Psoas muscle (tissue), 8 donors: Measurements from ENCODE around the gene PLBD2. TPM values are rescaled to one million over a fixed set of nuclear protein-coding genes. Genes with fewer than 3 reads are reported as not detected.

Experiments
- ATAC-seq, 4 donors: fragments of 200-7000 bp; cut with Tn5 transposase; one replicate each; pipeline ENCODE4 v1.9.1; 2020; ENCODE audit warnings: moderate library complexity in 3 of 4, mild to moderate bottlenecking in 2 of 4
- DNase-seq, 2 donors: peaks; one replicate each; pipeline ENCODE4 v3.0.0-alpha.2; 2020
- H3K27ac ChIP-seq: fragments of 200-600 bp; one replicate; pipeline ENCODE4 v1.8.0; 2022
- H3K27me3 ChIP-seq, 3 donors: fragments of 200-600 bp in 1 of 3; one replicate each; pipeline versions ENCODE4 v1.6.1 to v1.8.0; 2013 to 2022; ENCODE audit warnings: low read length in 2 of 3, mild to moderate bottlenecking in 2 of 3, moderate library complexity in 1 of 3; ENCODE audit not compliant: insufficient read depth in 3 of 3
- H3K36me3 ChIP-seq, 2 donors: fragments of 200-600 bp in 1 of 2; one replicate each; pipeline versions ENCODE4 v1.6.1 to v1.8.0; 2013 to 2022; ENCODE audit warnings: low read depth in 1 of 2, mild to moderate bottlenecking in 1 of 2, moderate library complexity in 1 of 2; ENCODE audit not compliant: insufficient read depth in 1 of 2
- H3K4me1 ChIP-seq: fragments of 200-600 bp; one replicate; pipeline ENCODE4 v1.8.0; 2022
- H3K4me3 ChIP-seq: fragments of 200-600 bp; one replicate; pipeline ENCODE4 v1.8.0; 2022; ENCODE audit warnings: mild to moderate bottlenecking
- H3K9me3 ChIP-seq: fragments of 200-600 bp; one replicate; pipeline ENCODE4 v1.8.0; 2022
- CTCF ChIP-seq: fragments of 200-600 bp; IDR thresholded peaks from one replicate; pipeline ENCODE4 v1.8.0; 2022; ENCODE audit warnings: antibody characterized with exemption
- WGBS, 3 donors: extraction: QIAGEN DNeasy Blood & Tissue Kit; methylation state at CpG; one replicate each; pipeline versions ENCODE4 v1.1.6 to v1.1.7; 2013; 5-methylcytosine and 5-hydroxymethylcytosine counted together
- intact Hi-C, 2 donors: fragments of 100-400 bp; cut with DNase I; formaldehyde crosslinking; loops; one replicate each; pipeline versions ENCODE4 v1.11.0 to v1.14.2; 2022
- polyA plus RNA-seq, 3 donors: library from polyadenylated mRNA; stranded (reverse); fragments of 200-250 nt; gene quantifications; one replicate each; pipeline ENCODE4 v1.2.3, GENCODE V29; 2013
- total RNA-seq, 4 donors: library from RNA; stranded (reverse); fragmentation: NEBNext Ultra II Directional in 2 of 4; extraction: Animal tissue kit (Norgen Biotek cat#: 25700) in 2 of 4; gene quantifications; one replicate each; pipeline versions ENCODE4 v1.2.1 to v1.2.4, GENCODE V29; 2021 to 2023
- donor health status: healthy with polysubstance abuse.
- donor health status: DM: no; HTN: no; CAD: no; lungs with moderate emphysema.
- donor health status: Bipolar disorder and iron deficiency.
- donor health status: healthy.
- donor health status: DM: yes; HTN: yes; CAD: no.
- donor health status: DM: no; HTN: no; CAD: no.
- donor health status: DM: no; HTN: no; CAD: no.
- donor health status: DM: yes; HTN: yes; CAD: no.

PLBD2 gene
- total and polyA plus RNA-seq, 7 donors, result 5.2 to 21.4 (median 15.7) TPM

GRCh38 chr12:113339540-113339939, 18.8 kb upstream of the PLBD2 start:
- WGBS, 3 donors, result 96 to 97% (median 97%) methylated on average over 5 of the region's 5 CpGs
- intact Hi-C loops, result no loop called here
- ATAC-seq, result no peak

GRCh38 chr12:113340061-113340460, 18.3 kb upstream of the PLBD2 start:
- H3K9me3 ChIP-seq, result no peaks in the 10 kb centered on the region

More at GRCh38 chr12:113339540-113339939, 18.8 kb upstream of the PLBD2 start:
- no peak for TF ChIP-seq CTCF
- Histone ChIP-seq H3K4me1 (peaks cover 4% of the 10 kb centered on the region), H3K4me3 (no peak overlapping the region), H3K9me3 (no peaks in the 10 kb centered on the region), H3K36me3 (no peaks in the 10 kb centered on the region), H3K27ac (no peak overlapping the region), H3K27me3 (no peaks in the 10 kb centered on the region)
- DNase-seq, result no peak

GRCh38 chr12:113341535-113341934, 16.9 kb upstream of the PLBD2 start:
- no peak for DNase-seq
- H3K4me1 ChIP-seq, result no peaks in the 10 kb centered on the region

More at GRCh38 chr12:113340061-113340460, 18.3 kb upstream of the PLBD2 start:
- Histone ChIP-seq H3K27me3 (no peaks in the 10 kb centered on the region), H3K36me3 (no peaks in the 10 kb centered on the region), H3K4me1 (peaks cover 4% of the 10 kb centered on the region), H3K27ac (no peak overlapping the region), H3K4me3 (no peak overlapping the region)
- ATAC-seq (no peak), DNase-seq (no peak)
- no peak for TF ChIP-seq CTCF
- intact Hi-C loops, result no loop called here
- WGBS, 3 donors, result 79 to 80% (median 80%) methylated on average over 3 of the region's 3 CpGs

GRCh38 chr12:113345318-113345717, 13.1 kb upstream of the PLBD2 start:
- intact Hi-C loops, result no loop called here
- ATAC-seq (no peak), DNase-seq (no peak)
- TF ChIP-seq CTCF, result no peak
- Histone ChIP-seq H3K4me1 (no peaks in the 10 kb centered on the region), H3K27me3 (no peaks in the 10 kb centered on the region), H3K27ac (no peak overlapping the region), H3K4me3 (no peak overlapping the region), H3K9me3 (no peaks in the 10 kb centered on the region), H3K36me3 (no peaks in the 10 kb centered on the region)
- 94 to 96% (median 95%) methylated on average over 6 of the region's 6 CpGs for WGBS, 3 donors

More at GRCh38 chr12:113341535-113341934, 16.9 kb upstream of the PLBD2 start:
- TF ChIP-seq CTCF, result no peak
- H3K4me3 ChIP-seq, result no peak overlapping the region
- ATAC-seq, result no peak
- no peaks in the 10 kb centered on the region for H3K9me3 ChIP-seq
- WGBS, 3 donors, result 85 to 91% (median 88%) methylated on average over 6 of the region's 6 CpGs
- H3K27me3 ChIP-seq, result no peaks in the 10 kb centered on the region
- no peaks in the 10 kb centered on the region for H3K36me3 ChIP-seq
- intact Hi-C loops, result no loop called here
- no peak overlapping the region for H3K27ac ChIP-seq

GRCh38 chr12:113346353-113346752, 12.0 kb upstream of the PLBD2 start:
- H3K4me1 ChIP-seq, result no peaks in the 10 kb centered on the region
- WGBS, 3 donors, result 81 to 91% (median 86%) methylated on average over 5 of the region's 5 CpGs
- ATAC-seq, result no peak
- H3K4me3 ChIP-seq, result no peak overlapping the region
- no peaks in the 10 kb centered on the region for H3K36me3 ChIP-seq
- DNase-seq, result no peak
- intact Hi-C loops, result no loop called here
- no peaks in the 10 kb centered on the region for H3K9me3 ChIP-seq
- H3K27ac ChIP-seq, result no peak overlapping the region
- TF ChIP-seq CTCF, result no peak
- H3K27me3 ChIP-seq, result no peaks in the 10 kb centered on the region
